ENCODE results near the gene MDM2.

MDM2 gene

DNA sequence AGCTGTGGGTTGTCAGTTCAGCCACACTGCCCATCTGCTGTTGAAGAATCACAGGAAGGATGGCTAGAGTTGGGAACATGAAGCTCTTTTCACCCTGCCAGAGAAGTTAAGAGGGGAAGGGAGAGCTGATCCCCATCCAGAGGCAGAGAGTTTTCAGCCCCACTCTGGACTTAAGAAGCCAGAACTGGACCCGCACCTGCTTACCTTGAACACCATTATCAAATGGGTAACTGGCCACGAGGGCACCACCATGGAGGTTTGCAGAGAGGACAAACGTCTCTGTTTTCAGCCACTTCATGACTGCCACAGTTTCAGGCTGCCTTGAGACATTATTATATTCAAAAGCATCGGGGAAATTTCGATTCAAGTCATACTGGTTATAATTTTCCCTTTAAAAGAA is 62.0 kb downstream of the MDM2 start (continued):
- TF ChIP-seq, protein P1, sequence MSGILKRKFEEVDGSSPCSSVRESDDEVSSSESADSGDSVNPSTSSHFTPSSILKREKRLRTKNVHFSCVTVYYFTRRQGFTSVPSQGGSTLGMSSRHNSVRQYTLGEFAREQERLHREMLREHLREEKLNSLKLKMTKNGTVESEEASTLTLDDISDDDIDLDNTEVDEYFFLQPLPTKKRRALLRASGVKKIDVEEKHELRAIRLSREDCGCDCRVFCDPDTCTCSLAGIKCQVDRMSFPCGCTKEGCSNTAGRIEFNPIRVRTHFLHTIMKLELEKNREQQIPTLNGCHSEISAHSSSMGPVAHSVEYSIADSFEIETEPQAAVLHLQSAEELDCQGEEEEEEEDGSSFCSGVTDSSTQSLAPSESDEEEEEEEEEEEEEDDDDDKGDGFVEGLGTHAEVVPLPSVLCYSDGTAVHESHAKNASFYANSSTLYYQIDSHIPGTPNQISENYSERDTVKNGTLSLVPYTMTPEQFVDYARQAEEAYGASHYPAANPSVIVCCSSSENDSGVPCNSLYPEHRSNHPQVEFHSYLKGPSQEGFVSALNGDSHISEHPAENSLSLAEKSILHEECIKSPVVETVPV (CRISPR knock-in tag; IDR thresholded peaks at IDR 0.05), result no peak
- TF ChIP-seq ZFP3 (CRISPR knock-in tag; IDR thresholded peaks at IDR 0.05) (no peak), ZFP30 (CRISPR knock-in tag; IDR thresholded peaks at IDR 0.05) (no peak), ESRRG (CRISPR knock-in tag; IDR thresholded peaks at IDR 0.05) (no peak)
- TF ChIP-seq, protein P2, sequence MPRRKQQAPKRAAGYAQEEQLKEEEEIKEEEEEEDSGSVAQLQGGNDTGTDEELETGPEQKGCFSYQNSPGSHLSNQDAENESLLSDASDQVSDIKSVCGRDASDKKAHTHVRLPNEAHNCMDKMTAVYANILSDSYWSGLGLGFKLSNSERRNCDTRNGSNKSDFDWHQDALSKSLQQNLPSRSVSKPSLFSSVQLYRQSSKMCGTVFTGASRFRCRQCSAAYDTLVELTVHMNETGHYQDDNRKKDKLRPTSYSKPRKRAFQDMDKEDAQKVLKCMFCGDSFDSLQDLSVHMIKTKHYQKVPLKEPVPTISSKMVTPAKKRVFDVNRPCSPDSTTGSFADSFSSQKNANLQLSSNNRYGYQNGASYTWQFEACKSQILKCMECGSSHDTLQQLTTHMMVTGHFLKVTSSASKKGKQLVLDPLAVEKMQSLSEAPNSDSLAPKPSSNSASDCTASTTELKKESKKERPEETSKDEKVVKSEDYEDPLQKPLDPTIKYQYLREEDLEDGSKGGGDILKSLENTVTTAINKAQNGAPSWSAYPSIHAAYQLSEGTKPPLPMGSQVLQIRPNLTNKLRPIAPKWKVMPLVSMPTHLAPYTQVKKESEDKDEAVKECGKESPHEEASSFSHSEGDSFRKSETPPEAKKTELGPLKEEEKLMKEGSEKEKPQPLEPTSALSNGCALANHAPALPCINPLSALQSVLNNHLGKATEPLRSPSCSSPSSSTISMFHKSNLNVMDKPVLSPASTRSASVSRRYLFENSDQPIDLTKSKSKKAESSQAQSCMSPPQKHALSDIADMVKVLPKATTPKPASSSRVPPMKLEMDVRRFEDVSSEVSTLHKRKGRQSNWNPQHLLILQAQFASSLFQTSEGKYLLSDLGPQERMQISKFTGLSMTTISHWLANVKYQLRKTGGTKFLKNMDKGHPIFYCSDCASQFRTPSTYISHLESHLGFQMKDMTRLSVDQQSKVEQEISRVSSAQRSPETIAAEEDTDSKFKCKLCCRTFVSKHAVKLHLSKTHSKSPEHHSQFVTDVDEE (CRISPR knock-in tag; IDR thresholded peaks at IDR 0.05), result no peak

DNA sequence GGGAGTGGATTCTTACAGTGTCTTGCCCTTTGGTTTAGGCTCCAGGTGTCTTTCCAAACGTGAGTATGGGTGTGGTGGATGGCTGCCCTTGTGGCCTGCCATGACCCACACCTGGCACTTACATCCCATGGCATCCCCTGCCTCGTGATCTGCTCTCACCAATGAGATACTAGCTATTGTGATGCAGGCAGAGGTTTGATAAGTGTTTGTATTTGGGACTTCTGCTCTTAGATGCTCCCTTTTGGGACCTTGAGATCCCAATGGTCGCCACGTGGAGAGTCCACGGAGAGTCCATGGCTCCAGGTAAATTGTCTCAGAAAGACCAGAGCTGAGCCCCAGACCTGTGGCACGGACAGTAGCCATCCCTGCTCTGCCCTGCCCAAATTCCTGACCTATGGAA is 62.5 kb downstream of the MDM2 start:
- TF ChIP-seq, protein P2 (CRISPR knock-in tag; IDR thresholded peaks at IDR 0.05), result no peak

DNA sequence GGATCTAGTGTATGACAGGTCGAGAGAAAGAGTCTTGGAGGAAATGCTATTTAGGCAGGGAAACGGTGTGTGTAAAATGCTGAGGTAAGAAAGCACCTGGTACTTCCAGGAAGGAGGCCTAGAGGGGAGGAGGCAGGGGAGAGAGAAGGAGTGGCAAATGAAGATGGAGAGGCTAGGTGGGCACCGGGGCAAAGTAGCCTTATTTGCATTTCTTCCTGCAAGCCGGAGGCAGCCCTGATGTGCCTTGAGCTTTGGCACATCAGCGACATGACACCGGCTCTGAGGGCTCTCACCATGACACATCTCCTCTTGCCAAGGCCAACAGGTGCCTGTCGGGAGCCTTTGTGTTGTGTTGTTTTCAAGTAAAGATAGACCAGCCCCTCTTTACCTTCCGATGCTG is 63.4 kb downstream of the MDM2 start:
- ATAC-seq, result no peak
- TF ChIP-seq, protein P1 (CRISPR knock-in tag; IDR thresholded peaks at IDR 0.05), result no peak
- TF ChIP-seq SNAI2 (CRISPR knock-in tag; IDR thresholded peaks at IDR 0.05), result no peak

More for the DNA sequence above, 62.5 kb downstream of the MDM2 start:
- ATAC-seq, result no peak

DNA sequence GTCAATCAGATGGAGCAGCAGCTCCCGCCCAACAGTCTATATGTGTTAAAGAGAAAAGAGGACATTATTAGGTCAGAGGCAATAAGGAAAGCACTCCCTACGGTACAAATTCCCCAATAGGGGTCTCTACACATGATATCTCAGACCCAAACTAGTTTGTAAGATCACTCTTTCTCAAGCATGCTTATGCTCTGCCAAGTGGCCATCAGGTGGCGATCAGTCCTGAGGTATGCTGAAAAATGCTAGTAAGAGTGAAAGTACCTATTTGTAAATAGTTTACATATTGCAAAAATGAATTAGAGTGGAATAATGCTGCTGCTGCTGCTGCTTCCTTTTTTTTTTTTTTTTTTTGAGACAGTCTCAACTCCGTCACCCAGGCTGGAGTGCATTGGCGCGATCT is 63.9 kb downstream of the MDM2 start:
- TF ChIP-seq ZNF8 (CRISPR knock-in tag; IDR thresholded peaks at IDR 0.05) (no peak), RARB (CRISPR knock-in tag; IDR thresholded peaks at IDR 0.05) (no peak), ZFP30 (CRISPR knock-in tag; IDR thresholded peaks at IDR 0.05) (no peak), ZNF565 (CRISPR knock-in tag; conservative IDR thresholded peaks at IDR 0.05; ENCODE audit: low read depth) (no peak), CSDC2 (CRISPR knock-in tag; IDR thresholded peaks at IDR 0.05) (no peak), PPARA (CRISPR knock-in tag; IDR thresholded peaks at IDR 0.05; ENCODE audit: borderline replicate concordance) (no peak), ARNTL (CRISPR knock-in tag; IDR thresholded peaks at IDR 0.05; ENCODE audit: borderline replicate concordance, low read depth) (no peak), ZFP3 (CRISPR knock-in tag; IDR thresholded peaks at IDR 0.05) (no peak), TOX (CRISPR knock-in tag; IDR thresholded peaks at IDR 0.05; ENCODE audit: borderline replicate concordance) (no peak), ZNF70 (CRISPR knock-in tag; IDR thresholded peaks at IDR 0.05) (no peak), BACH2 (CRISPR knock-in tag; IDR thresholded peaks at IDR 0.05; ENCODE audit: borderline replicate concordance) (no peak), ZC3H10 (CRISPR knock-in tag; IDR thresholded peaks at IDR 0.05) (no peak), TCF4 (CRISPR knock-in tag; IDR thresholded peaks at IDR 0.05; ENCODE audit: borderline replicate concordance) (no peak), ISL1 (CRISPR knock-in tag; IDR thresholded peaks at IDR 0.05) (no peak), SNAI2 (CRISPR knock-in tag; IDR thresholded peaks at IDR 0.05) (no peak), OSR1 (CRISPR knock-in tag; IDR thresholded peaks at IDR 0.05) (no peak), GLIS3 (CRISPR knock-in tag; IDR thresholded peaks at IDR 0.05) (no peak)
- TF ChIP-seq, protein P2 (CRISPR knock-in tag; IDR thresholded peaks at IDR 0.05), result no peak
- TF ChIP-seq, protein P3, sequence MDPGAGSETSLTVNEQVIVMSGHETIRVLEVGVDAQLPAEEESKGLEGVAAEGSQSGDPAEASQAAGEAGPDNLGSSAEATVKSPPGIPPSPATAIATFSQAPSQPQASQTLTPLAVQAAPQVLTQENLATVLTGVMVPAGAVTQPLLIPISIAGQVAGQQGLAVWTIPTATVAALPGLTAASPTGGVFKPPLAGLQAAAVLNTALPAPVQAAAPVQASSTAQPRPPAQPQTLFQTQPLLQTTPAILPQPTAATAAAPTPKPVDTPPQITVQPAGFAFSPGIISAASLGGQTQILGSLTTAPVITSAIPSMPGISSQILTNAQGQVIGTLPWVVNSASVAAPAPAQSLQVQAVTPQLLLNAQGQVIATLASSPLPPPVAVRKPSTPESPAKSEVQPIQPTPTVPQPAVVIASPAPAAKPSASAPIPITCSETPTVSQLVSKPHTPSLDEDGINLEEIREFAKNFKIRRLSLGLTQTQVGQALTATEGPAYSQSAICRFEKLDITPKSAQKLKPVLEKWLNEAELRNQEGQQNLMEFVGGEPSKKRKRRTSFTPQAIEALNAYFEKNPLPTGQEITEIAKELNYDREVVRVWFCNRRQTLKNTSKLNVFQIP (CRISPR knock-in tag; IDR thresholded peaks at IDR 0.05; ENCODE audit: borderline replicate concordance, low read depth), result no peak
- TF ChIP-seq, protein P1 (CRISPR knock-in tag; IDR thresholded peaks at IDR 0.05), result no peak
- ATAC-seq, result peak; percentile 81
